A172 (cell line): ENCODE results near the gene D2HGDH. TPM values are rescaled to one million over a fixed set of nuclear protein-coding genes. Genes with fewer than 3 reads are reported as not detected.
"Not testable (repeated sequence)": the region's sequence is repeated elsewhere in the genome, so short reads cannot be mapped to it uniquely, and the experiment has no call there.

ENCODE experiments used
- DNase-seq: peaks from one replicate; pipeline ENCODE4 v3.0.0-alpha.2; 2015; ENCODE audit warnings: low spot score
- total RNA-seq: library from RNA; depleted of rRNA; stranded (reverse); fragments of >200 nt; shearing (Covaris generic); gene quantifications from 2 replicates; pipeline ENCODE4 v1.2.3, GENCODE V29; 2014

Gene D2HGDH
- total RNA-seq, 1 experiment from 2014 or later, result 12.6 TPM

- no peak for DNase-seq
Observed at GRCh38 chr2:241768850-241769249, 34.4 kb downstream of the D2HGDH start.

GRCh38 chr2:241769819-241770184 lies 35.4 kb downstream of the D2HGDH start:
- no peak for DNase-seq

GRCh38 chr2:241770185-241770935 lies 35.9 kb downstream of the D2HGDH start:
- DNase-seq, result no peak

GRCh38 chr2:241770936-241771285 lies 36.5 kb downstream of the D2HGDH start:
- no peak for DNase-seq

- DNase-seq, result no peak
Observed at GRCh38 chr2:241771286-241772062, 37.0 kb downstream of the D2HGDH start.

GRCh38 chr2:241772063-241772499 lies 37.7 kb downstream of the D2HGDH start:
- no peak for DNase-seq

- no peak for DNase-seq
Observed at GRCh38 chr2:241773511-241774418, 39.3 kb downstream of the D2HGDH start.

GRCh38 chr2:241774419-241775222 lies 40.2 kb downstream of the D2HGDH start:
- DNase-seq, result peak; percentile 98

- DNase-seq, result peak; percentile 69
Observed at GRCh38 chr2:241775223-241776177, 41.1 kb downstream of the D2HGDH start.

GRCh38 chr2:241776336-241777169 lies 42.1 kb downstream of the D2HGDH start, which contains the start of gene GAL3ST2:
Gene GAL3ST2 (plus strand): TSS chr2:241776822. CDS start chr2:241776956, 134 bp downstream.
- DNase-seq, result no peak

GRCh38 chr2:241777170-241777685 lies 42.8 kb downstream of the D2HGDH start:
- no peak for DNase-seq

- no peak for DNase-seq
Observed at GRCh38 chr2:241777686-241778627, 43.5 kb downstream of the D2HGDH start.

- DNase-seq, result no peak
Observed at GRCh38 chr2:241780939-241781569, 46.6 kb downstream of the D2HGDH start.

- DNase-seq, result not testable (repeated sequence)
Observed at GRCh38 chr2:241782053-241782452, 47.6 kb downstream of the D2HGDH start.

- DNase-seq, result no peak
Observed at GRCh38 chr2:241788135-241788534, 53.7 kb downstream of the D2HGDH start.

- DNase-seq, result no peak
Observed at GRCh38 chr2:241788572-241788971, 54.1 kb downstream of the D2HGDH start.

- DNase-seq, result peak; percentile 81
Observed at GRCh38 chr2:241791385-241791784, 57.0 kb downstream of the D2HGDH start.
